Colonic mucosa (tissue), 4 donors: ENCODE measurements around the gene HSF4. TPM values are rescaled to one million over a fixed set of nuclear protein-coding genes. Genes with fewer than 3 reads are reported as not detected.
A peak's percentile ranks its signal among the peaks of the same experiment; 100 is the strongest.

Source experiments
- DNase-seq: peaks from one replicate; pipeline ENCODE4 v3.0.0-alpha.2; 2020
- H3K27ac ChIP-seq: fragments of 200-600 bp; one replicate; pipeline ENCODE4 v1.8.0; 2021
- H3K27me3 ChIP-seq: fragments of 200-600 bp; one replicate; pipeline ENCODE4 v1.8.0; 2021
- H3K36me3 ChIP-seq: fragments of 200-600 bp; one replicate; pipeline ENCODE4 v1.8.0; 2021
- H3K4me1 ChIP-seq: fragments of 200-600 bp; one replicate; pipeline ENCODE4 v1.8.0; 2021; ENCODE audit warnings: mild to moderate bottlenecking
- H3K4me3 ChIP-seq: fragments of 200-600 bp; one replicate; pipeline ENCODE4 v1.8.0; 2021
- H3K9ac ChIP-seq, 2 donors: one replicate each; pipeline ENCODE4 v1.7.0; 2013; ENCODE audit warnings: control low read depth in 2 of 2, low read depth in 2 of 2, low read length in 2 of 2
- H3K9me3 ChIP-seq: fragments of 200-600 bp; one replicate; pipeline ENCODE4 v1.8.0; 2021
- intact Hi-C: fragments of 100-400 bp; cut with DNase I; formaldehyde crosslinking; loops from one replicate; pipeline ENCODE4 v1.14.1; 2022
- total RNA-seq, 2 donors: library from RNA; stranded (reverse); fragmentation: NEBNext Ultra II Directional in 1 of 2; extraction: Animal tissue kit (Norgen Biotek cat#: 25700) in 1 of 2; gene quantifications; one replicate each; pipeline ENCODE4 v1.2.1, GENCODE V29; 2021
- TF ChIP-seq, protein P1 (sequence below): fragments of 200-600 bp; IDR thresholded peaks from one replicate; pipeline ENCODE4 v1.8.0; 2022; ENCODE audit warnings: antibody characterized with exemption, mild to moderate bottlenecking
- donor health status: healthy.
- donor health status: DM: no; HTN: no; CAD: no.
- donor health status: DM: no; HTN: no; CAD: no.

Gene HSF4
- total RNA-seq, 2 donors from 2014 or later = 23.6 TPM

DNA sequence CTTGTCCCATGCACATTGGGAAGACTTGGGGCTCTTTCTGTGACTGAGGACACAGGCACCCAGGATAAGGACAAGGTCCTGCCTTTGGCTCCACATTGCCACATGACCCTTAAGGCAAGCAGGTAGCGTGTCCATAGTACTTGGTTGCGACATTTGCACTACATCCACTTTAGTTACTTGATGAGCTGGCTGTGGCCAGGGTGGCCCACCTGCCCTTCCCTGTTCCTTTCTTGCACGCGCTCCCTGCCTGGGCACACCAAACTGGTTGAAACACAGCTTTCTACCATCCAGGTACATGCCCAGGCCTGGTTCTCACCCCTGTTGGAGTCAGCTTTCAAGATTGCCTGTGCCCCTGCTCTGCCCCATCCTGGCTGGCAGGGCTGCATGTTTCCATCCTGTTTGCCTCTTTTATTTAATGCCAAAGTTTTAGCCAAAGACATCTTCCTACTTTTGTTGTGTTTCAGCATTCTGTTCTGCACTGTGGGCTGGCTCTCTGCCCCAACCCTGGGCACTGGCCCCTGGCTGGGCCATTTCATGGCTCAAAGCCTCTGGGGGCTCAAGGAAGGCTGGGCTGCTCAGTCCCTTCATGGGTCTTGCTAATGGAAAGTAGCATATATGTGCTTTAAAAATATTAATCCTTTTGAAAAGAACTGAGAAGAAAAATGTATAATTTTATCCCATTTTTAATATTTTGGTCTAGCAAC, 17.0 kb upstream of the HSF4 start:
- no peaks in the 10 kb centered on the region for H3K4me1 ChIP-seq
- no peak overlapping the region for H3K9ac ChIP-seq
- H3K36me3 ChIP-seq = peaks cover 3% of the 10 kb centered on the region

GRCh38 chr16:67148221-67148620, 16.3 kb upstream of the HSF4 start:
- intact Hi-C loops = no loop called here
- no peaks in the 10 kb centered on the region for H3K27me3 ChIP-seq
- H3K27ac ChIP-seq = no peak overlapping the region
- no peak overlapping the region for H3K4me3 ChIP-seq
- peaks cover 3% of the 10 kb centered on the region for H3K36me3 ChIP-seq
- no peak for DNase-seq
- H3K9ac ChIP-seq = no peak overlapping the region
- H3K4me1 ChIP-seq = no peaks in the 10 kb centered on the region
- H3K9me3 ChIP-seq = no peaks in the 10 kb centered on the region
- TF ChIP-seq, protein P1, sequence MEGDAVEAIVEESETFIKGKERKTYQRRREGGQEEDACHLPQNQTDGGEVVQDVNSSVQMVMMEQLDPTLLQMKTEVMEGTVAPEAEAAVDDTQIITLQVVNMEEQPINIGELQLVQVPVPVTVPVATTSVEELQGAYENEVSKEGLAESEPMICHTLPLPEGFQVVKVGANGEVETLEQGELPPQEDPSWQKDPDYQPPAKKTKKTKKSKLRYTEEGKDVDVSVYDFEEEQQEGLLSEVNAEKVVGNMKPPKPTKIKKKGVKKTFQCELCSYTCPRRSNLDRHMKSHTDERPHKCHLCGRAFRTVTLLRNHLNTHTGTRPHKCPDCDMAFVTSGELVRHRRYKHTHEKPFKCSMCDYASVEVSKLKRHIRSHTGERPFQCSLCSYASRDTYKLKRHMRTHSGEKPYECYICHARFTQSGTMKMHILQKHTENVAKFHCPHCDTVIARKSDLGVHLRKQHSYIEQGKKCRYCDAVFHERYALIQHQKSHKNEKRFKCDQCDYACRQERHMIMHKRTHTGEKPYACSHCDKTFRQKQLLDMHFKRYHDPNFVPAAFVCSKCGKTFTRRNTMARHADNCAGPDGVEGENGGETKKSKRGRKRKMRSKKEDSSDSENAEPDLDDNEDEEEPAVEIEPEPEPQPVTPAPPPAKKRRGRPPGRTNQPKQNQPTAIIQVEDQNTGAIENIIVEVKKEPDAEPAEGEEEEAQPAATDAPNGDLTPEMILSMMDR = no peak

More for the DNA sequence above, 17.0 kb upstream of the HSF4 start:
- Histone ChIP-seq H3K27ac (no peak overlapping the region), H3K9me3 (no peaks in the 10 kb centered on the region), H3K4me3 (no peak overlapping the region), H3K27me3 (no peaks in the 10 kb centered on the region)
- intact Hi-C loops = no loop called here
- no peak for DNase-seq
- TF ChIP-seq, protein P1 = no peak

GRCh38 chr16:67148656-67149275, 15.8 kb upstream of the HSF4 start:
- Histone ChIP-seq H3K4me1 (no peaks in the 10 kb centered on the region), H3K9me3 (no peaks in the 10 kb centered on the region), H3K4me3 (no peak overlapping the region), H3K27me3 (no peaks in the 10 kb centered on the region), H3K36me3 (peaks cover 3% of the 10 kb centered on the region), H3K9ac (no peak overlapping the region), H3K27ac (no peak overlapping the region)
- intact Hi-C loops = no loop called here
- TF ChIP-seq, protein P1 = no peak
- no peak for DNase-seq

DNA sequence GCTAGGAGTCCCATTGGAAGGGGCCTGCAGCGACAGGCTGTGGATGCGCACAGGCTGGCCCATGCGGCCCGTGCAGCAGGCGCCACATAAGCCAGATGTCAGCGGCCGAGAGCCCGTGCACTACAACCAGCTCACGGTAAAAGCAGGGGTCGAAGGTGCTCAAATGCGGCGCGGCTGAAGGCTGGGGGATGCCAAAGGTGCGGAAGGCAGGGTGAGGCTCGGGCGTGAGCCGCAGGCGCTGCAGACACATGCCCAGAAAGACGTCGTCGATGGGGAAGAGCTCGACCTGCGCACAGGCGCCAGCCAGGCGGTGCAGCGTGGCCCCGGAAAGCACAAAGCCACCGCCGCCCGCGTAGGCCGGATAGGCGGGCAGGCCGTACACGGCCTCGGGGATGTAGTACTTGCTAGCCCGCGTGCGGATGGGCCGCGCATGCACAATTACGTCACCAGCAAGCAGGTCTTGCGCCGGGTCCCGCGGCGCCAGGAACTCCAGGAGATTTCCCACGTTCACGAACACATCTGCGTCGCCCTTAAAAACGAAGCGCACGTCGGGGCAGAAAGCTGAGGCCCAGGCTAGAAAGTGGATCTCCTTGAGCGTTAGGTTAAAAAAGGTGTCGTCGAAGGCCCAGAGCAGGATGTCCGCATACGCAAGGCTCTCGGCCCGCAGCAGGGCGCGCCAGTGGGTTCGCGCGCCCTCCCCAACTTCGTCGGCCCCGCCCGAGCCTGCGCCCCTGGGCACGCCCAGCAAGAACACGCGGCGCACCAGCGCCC, 15.1 kb upstream of the HSF4 start:
- intact Hi-C loops = no loop called here
- H3K36me3 ChIP-seq = peaks cover 3% of the 10 kb centered on the region
- TF ChIP-seq, protein P1 = no peak
- H3K27me3 ChIP-seq = no peaks in the 10 kb centered on the region
- no peak for DNase-seq
- H3K9me3 ChIP-seq = no peaks in the 10 kb centered on the region
- no peaks in the 10 kb centered on the region for H3K4me1 ChIP-seq
- H3K9ac ChIP-seq = no peak overlapping the region
- no peak overlapping the region for H3K27ac ChIP-seq
- H3K4me3 ChIP-seq = peak overlapping the region; percentile 68

GRCh38 chr16:67150047-67150832, 14.3 kb upstream of the HSF4 start:
- Histone ChIP-seq H3K4me3 (peak overlapping the region; percentile 68), H3K4me1 (peaks cover 5% of the 10 kb centered on the region), H3K9ac (peak overlapping the region; percentile 70 to 71), H3K36me3 (peaks cover under 1% of the 10 kb centered on the region), H3K27me3 (no peaks in the 10 kb centered on the region), H3K9me3 (no peaks in the 10 kb centered on the region), H3K27ac (peak overlapping the region; percentile 60)
- DNase-seq = peak; percentile 47
- TF ChIP-seq, protein P1 = no peak
- intact Hi-C loops = no loop called here
